K562 (cell line): ENCODE data around the gene MOAP1. TPM values are rescaled to one million over a fixed set of nuclear protein-coding genes. Genes with fewer than 3 reads are reported as not detected.

Experiments used
- E2F3 ChIP-seq: fragments of 250-450 bp; sonication (Bioruptor Pico); IDR thresholded peaks from 2 replicates; pipeline ENCODE4 v1.4.0; 2020; ENCODE audit warnings: mild to moderate bottlenecking
- ESRRA ChIP-seq: fragments of 450-650 bp; IDR thresholded peaks from 2 replicates; pipeline ENCODE4 v1.6.1; 2014; ENCODE audit warnings: low read depth, mild to moderate bottlenecking, moderate library complexity, borderline replicate concordance
- HIVEP1 ChIP-seq: fragments of 250-450 bp; sonication (Bioruptor Pico); IDR thresholded peaks from 2 replicates; pipeline ENCODE4 v1.4.0; 2020; ENCODE audit warnings: mild to moderate bottlenecking
- JUND ChIP-seq, 2 experiments: IDR thresholded peaks; 2 replicates in 1 of 2; 3 replicates in 1 of 2; pipeline ENCODE4 v1.6.1; 2011; ENCODE audit warnings: borderline replicate concordance in 2 of 2, low read depth in 2 of 2, low read length in 2 of 2, improper control_type of control experiment in 1 of 2, missing biosample characterization in 1 of 2, missing genetic modification characterization in 1 of 2, missing genetic modification reagents in 1 of 2
- MEF2D ChIP-seq: conservative IDR thresholded peaks from 2 replicates; pipeline ENCODE4 v1.6.1; 2016; ENCODE audit warnings: low read depth, missing genetic modification characterization, missing compliant biosample characterization
- NBN ChIP-seq: fragments of 450-650 bp; IDR thresholded peaks from 2 replicates; pipeline ENCODE4 v1.6.1; 2016; ENCODE audit warnings: low read depth, mild to moderate bottlenecking
- SMARCA4 ChIP-seq: fragments of 450-650 bp; IDR thresholded peaks from 2 replicates; pipeline ENCODE4 v1.6.1; 2016
- SMARCE1 ChIP-seq: fragments of 450-650 bp; IDR thresholded peaks from 2 replicates; pipeline ENCODE4 v1.7.1; 2016; ENCODE audit warnings: mild to moderate bottlenecking
- ZNF431 ChIP-seq: sonication (generic); formaldehyde crosslinking; IDR thresholded peaks from 2 replicates; pipeline ENCODE4 v1.8.0; 2022; ENCODE audit warnings: mild to moderate bottlenecking, missing genetic modification reagents
- polyA plus RNA-seq, 8 experiments: library from polyadenylated mRNA; depleted of rRNA in 4 of 8; stranded (reverse) in 5 of 8; unstranded in 3 of 8; fragments of >200 nt; fragmentation: Nextera tagmentation in 2 of 8; fragmentation: Illumina TruSeq in 1 of 8; extraction: Ambion mirVana in 2 of 8; extraction: Trizol in 1 of 8; gene quantifications; 2 replicates each; pipeline versions ENCODE4 v1.2.1 to v1.2.3, GENCODE V29; 2011 to 2014; ENCODE audit warnings: inconsistent platforms in 1 of 8, missing spikeins in 1 of 8
- total RNA-seq, 7 experiments: library from RNA; depleted of rRNA in 6 of 7; stranded (reverse); fragments of >200 nt in 6 of 7; fragmentation: Illumina TruSeq in 2 of 7; extraction: Trizol in 2 of 7; gene quantifications; 2 replicates each; pipeline versions ENCODE4 v1.2.1 to v1.2.3, GENCODE V29; 2011 to 2021; ENCODE audit warnings: low replicate concordance in 1 of 7
- TF ChIP-seq, protein P1 (sequence below), 2 experiments: fragments of 250-450 bp in 1 of 2; fragments of 450-650 bp in 1 of 2; sonication (Bioruptor Pico) in 1 of 2; IDR thresholded peaks; 2 replicates each; pipeline versions ENCODE4 v1.6.1 to v1.8.0; 2016 to 2021; ENCODE audit warnings: mild to moderate bottlenecking in 2 of 2, moderate library complexity in 2 of 2, missing compliant biosample characterization in 1 of 2, missing genetic modification characterization in 1 of 2
- TF ChIP-seq, protein P2 (sequence below): fragments of 450-650 bp; IDR thresholded peaks from 2 replicates; pipeline ENCODE4 v1.6.1; 2017; ENCODE audit warnings: antibody characterized with exemption
- TF ChIP-seq, protein P3 (sequence below): sonication (generic); formaldehyde crosslinking; IDR thresholded peaks from 2 replicates; pipeline ENCODE4 v1.9.0; 2022; ENCODE audit warnings: mild to moderate bottlenecking, missing genetic modification reagents
- TF ChIP-seq, protein P4 (sequence below), 2 experiments: fragments of 450-650 bp; conservative IDR thresholded peaks; 2 replicates each; pipeline ENCODE4 v1.6.1; 2017; ENCODE audit warnings: mild to moderate bottlenecking in 2 of 2, moderate library complexity in 2 of 2

Gene MOAP1
- total and polyA plus RNA-seq, 9 of the 15 experiments (the other 6 are each of a cell fraction or from before 2014, with no cell fraction given) = 1.5 to 14.4 (median 6.0) TPM

DNA sequence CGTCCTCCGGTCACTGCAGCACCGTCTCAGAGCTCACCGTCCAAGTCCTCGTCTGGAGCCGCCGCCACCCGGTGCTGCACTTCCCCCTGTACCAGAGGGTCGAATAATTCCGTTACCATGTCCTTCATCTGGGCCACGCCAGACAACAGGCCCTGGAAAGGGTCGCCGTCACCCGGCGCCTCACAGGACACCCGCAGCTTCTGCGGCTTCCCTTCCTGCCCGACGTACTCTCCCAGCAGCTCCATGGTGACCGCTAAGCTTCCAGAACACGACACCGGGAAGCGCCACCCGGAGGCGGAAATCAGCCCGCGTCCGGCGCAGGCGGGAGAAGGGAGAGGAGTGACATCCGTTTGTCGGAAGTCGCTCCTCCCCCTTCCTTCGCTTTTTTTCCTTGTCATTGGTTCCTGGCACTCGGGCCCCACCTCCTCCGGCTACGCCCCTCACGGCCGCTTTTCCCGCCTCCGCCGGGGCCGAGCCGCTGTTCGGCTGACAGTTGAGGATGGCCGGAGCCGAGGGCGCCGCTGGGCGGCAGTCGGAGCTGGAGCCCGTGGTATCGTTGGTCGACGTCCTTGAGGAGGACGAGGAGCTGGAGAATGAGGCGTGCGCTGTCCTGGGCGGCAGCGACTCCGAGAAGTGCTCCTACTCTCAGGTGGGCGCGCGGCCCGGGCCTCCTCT, 22.2 kb upstream of the MOAP1 start, which contains the start of the genes GON7 and UBR7 (continued):
- TF ChIP-seq, protein P1, sequence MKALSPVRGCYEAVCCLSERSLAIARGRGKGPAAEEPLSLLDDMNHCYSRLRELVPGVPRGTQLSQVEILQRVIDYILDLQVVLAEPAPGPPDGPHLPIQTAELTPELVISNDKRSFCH (CRISPR knock-in tag; IDR thresholded peaks at IDR 0.05) = no peak
- TF ChIP-seq, protein P1 (tag; IDR thresholded peaks at IDR 0.05) = no peak
- TF ChIP-seq, protein P2, sequence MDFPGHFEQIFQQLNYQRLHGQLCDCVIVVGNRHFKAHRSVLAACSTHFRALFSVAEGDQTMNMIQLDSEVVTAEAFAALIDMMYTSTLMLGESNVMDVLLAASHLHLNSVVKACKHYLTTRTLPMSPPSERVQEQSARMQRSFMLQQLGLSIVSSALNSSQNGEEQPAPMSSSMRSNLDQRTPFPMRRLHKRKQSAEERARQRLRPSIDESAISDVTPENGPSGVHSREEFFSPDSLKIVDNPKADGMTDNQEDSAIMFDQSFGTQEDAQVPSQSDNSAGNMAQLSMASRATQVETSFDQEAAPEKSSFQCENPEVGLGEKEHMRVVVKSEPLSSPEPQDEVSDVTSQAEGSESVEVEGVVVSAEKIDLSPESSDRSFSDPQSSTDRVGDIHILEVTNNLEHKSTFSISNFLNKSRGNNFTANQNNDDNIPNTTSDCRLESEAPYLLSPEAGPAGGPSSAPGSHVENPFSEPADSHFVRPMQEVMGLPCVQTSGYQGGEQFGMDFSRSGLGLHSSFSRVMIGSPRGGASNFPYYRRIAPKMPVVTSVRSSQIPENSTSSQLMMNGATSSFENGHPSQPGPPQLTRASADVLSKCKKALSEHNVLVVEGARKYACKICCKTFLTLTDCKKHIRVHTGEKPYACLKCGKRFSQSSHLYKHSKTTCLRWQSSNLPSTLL = no peak
- no peak for TF ChIP-seq NBN
- TF ChIP-seq E2F3 (CRISPR knock-in tag) = peak; percentile 86
- 0 out of 2 replicates have a peak, but pooled peaks have one; percentile 7 for TF ChIP-seq ZNF431 (CRISPR knock-in tag)
- no peak for TF ChIP-seq SMARCE1
- no peak for TF ChIP-seq HIVEP1
- TF ChIP-seq MEF2D (tag) = no peak
- TF ChIP-seq JUND (IDR thresholded peaks at IDR 0.05; ENCODE audit: borderline replicate concordance, low read depth, low read length) = peak; percentile 55; the same call in 1 of the 2 replicates
- no peak; the same call in 2 of the 3 replicates for TF ChIP-seq JUND (tag; IDR thresholded peaks at IDR 0.05; ENCODE audit: borderline replicate concordance, low read depth, low read length)
- TF ChIP-seq, protein P3, sequence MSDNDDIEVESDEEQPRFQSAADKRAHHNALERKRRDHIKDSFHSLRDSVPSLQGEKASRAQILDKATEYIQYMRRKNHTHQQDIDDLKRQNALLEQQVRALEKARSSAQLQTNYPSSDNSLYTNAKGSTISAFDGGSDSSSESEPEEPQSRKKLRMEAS (CRISPR knock-in tag) = peak; percentile 67
- no peak for TF ChIP-seq SMARCA4
- peak; percentile 57; the same call in 1 of the 2 replicates for TF ChIP-seq ESRRA
- TF ChIP-seq, protein P4, sequence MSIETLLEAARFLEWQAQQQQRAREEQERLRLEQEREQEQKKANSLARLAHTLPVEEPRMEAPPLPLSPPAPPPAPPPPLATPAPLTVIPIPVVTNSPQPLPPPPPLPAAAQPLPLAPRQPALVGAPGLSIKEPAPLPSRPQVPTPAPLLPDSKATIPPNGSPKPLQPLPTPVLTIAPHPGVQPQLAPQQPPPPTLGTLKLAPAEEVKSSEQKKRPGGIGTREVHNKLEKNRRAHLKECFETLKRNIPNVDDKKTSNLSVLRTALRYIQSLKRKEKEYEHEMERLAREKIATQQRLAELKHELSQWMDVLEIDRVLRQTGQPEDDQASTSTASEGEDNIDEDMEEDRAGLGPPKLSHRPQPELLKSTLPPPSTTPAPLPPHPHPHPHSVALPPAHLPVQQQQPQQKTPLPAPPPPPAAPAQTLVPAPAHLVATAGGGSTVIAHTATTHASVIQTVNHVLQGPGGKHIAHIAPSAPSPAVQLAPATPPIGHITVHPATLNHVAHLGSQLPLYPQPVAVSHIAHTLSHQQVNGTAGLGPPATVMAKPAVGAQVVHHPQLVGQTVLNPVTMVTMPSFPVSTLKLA (conservative IDR thresholded peaks at IDR 0.05) = peak; percentile 74 to 78
